ENCODE data around the gene TM2D3. TPM values are rescaled to one million over a fixed set of nuclear protein-coding genes. Genes with fewer than 3 reads are reported as not detected.
"Not testable (repeated sequence)": the region's sequence is repeated elsewhere in the genome, so short reads cannot be mapped to it uniquely, and the experiment has no call there.

Gene TM2D3
- total RNA-seq, 1 experiment from 2014 or later = 25.7 TPM

DNA sequence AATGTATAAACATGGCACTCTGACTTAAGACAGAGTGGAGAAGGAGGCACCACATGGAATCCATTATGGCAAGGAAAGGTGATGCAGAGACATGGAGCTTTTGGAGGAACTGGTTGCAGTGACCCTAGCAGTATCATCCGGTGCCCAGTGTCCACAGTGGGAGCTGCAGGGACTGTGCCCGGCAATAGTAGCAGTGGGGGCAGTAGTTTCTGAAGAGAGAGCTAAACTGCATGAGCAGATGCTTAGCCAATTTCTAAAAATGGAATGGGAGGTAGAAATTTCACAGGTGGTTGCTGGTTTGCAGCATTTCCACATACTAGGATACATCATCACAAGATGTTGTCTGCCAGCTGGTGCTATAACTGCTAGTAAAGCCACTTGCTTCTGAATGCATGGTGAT, 7.8 kb upstream of the TM2D3 start:
- DNase-seq (ENCODE audit: low read depth) = no peak
- in situ Hi-C loops (cut with HindIII; ENCODE audit: low pct_unique_long_range_greater_than_20kb, low sequenced_read_pairs) = no loop called here

DNA sequence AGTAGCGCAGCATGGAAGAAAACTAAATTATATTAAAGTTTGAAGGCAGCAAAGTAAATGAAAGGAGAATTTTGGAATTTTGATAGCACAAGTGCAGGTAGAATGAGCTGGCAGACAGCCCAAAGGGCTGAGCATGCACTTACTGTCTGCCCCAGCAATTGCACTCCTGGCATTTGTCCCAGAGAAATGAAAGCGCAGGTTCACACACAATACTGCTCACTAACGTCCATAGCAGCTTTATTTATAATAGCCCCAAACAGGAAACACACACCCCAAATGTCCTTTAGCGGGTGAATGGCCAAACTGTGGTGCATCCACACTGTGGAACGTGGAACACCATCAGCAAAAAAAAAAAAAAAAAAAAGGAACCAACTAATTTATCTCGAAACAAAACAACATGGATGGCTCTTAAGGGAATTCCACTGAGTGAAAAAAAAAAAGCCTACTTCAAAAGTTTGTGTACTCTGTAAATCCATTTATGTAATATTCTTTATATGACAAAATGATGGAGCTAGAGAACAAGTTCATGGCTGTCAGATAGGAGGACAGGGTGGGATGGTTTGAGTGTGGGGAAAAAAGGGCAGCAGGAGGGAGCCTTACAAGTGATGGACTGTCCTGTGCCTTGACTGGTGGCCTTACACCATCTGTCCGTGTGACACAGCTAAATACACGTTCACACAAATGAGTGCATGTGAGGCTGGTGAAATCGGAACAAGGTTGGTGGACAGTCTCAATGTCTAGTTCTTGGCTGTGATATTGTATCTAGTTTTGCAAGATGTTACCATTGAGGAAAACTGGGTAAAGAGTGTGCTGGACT, 6.0 kb upstream of the TM2D3 start:
- no peak for DNase-seq (ENCODE audit: low read depth)
- in situ Hi-C loops (cut with HindIII; ENCODE audit: low pct_unique_long_range_greater_than_20kb, low sequenced_read_pairs) = no loop called here

DNA sequence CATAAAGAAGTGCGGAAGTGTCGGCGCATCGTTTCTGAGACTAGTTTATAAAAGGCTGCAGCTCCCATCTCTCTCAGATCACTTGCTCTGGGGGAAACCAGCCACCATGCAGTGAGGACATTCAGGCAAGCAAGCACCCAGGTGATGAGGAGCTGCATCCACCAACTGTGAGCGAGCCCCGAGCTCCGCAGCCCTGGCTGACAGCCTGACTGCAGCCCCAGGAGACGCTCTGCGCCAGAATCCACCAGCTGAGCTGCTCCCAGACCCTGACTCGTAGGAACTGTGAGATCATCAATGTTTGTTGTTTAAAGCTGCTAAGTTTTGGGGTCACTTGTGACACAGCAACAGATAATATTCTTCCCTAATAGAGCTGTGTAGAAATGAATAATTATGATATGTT, 5.0 kb upstream of the TM2D3 start:
- in situ Hi-C loops (cut with HindIII; ENCODE audit: low pct_unique_long_range_greater_than_20kb, low sequenced_read_pairs) = no loop called here

DNA sequence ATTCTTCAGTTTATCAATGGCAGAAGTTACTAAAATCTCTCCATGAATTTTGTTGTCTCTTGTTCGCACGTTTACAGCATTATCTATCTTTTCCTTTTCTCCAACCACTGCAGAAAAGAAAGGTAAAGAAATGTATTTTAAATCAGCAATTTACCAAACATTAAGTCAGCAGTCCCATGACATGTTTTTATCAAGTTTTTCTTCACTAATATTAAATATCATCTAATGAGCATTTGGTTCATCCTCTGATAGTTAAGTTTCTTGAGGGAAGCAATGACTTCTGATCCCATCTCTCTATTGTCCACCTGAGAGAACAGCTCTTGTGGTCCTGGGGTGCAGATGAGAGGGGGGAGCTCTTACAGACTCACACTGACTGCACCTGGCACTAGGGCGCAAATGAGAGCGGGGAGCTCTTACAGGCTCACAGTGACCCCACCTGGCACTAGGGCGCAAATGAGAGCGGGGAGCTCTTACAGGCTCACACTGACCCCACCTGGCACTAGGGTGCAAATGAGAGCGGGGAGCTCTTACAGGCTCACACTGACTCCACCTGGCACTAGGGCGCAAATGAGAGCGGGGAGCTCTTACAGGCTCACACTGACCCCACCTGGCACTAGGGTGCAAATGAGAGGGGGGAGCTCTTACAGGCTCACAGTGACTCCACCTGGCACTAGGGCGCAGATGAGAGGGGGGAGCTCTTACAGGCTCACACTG, 2.6 kb upstream of the TM2D3 start:
- in situ Hi-C loops (cut with HindIII; ENCODE audit: low pct_unique_long_range_greater_than_20kb, low sequenced_read_pairs) = not testable (repeated sequence)

More for the DNA sequence above, 5.0 kb upstream of the TM2D3 start:
- DNase-seq (ENCODE audit: low read depth) = no peak

DNA sequence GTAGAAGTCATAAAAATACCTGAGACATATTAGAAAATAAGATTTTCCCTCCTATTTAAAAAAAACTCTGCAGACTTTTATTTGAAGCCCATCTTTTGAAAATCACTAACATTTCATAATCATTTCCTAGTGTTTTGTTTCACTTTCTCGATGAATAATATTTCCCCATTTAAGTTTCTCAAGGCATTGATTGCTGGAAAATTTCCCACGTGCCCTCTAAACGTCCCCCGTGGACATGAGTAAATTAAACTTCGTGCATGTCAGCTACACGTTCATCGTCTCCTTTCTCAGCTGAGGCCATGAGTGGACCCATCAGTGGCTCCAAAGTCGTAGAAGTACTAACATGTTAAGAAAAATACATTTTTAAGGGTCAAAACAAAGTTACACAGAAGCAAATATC, 2.0 kb upstream of the TM2D3 start:
- in situ Hi-C loops (cut with HindIII; ENCODE audit: low pct_unique_long_range_greater_than_20kb, low sequenced_read_pairs) = no loop called here

More for the DNA sequence above, 2.6 kb upstream of the TM2D3 start:
- DNase-seq (ENCODE audit: low read depth) = not testable (repeated sequence)

DNA sequence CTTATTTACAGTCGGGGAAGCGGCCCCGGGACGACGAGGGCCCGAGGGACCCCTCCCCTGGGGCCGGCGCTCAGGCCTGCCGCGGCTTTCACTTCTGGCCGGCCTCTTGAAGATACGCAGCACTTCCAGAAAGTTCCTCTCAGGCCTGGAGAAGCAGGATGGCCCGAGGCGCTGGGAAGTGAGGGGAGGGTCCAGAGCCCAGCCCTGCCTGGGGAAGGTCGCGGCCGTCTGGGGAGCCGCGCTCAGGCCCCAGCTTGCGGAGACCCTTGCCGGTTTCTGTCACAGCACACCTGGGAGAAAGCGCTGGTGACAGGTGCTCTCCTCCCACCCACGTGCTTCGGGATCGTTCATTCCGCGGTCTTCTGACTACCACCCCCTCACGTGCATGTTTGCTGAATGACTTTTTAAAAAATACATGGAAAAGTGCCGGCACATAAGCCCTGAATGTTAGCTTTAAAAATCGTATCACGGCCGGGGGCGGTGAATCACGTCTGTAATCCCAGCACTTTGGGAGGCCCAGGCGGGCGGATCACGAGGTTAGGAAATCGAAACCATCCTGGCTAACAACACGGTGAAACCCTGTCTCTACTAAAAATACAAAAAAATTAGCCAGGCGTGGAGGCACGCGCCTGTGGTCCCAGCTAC, 727 bp upstream of the TM2D3 start:
- peak; percentile 52 for DNase-seq (ENCODE audit: low read depth)
- in situ Hi-C loops (cut with HindIII; ENCODE audit: low pct_unique_long_range_greater_than_20kb, low sequenced_read_pairs) = no loop called here

More for the DNA sequence above, 2.0 kb upstream of the TM2D3 start:
- DNase-seq (ENCODE audit: low read depth) = no peak

DNA sequence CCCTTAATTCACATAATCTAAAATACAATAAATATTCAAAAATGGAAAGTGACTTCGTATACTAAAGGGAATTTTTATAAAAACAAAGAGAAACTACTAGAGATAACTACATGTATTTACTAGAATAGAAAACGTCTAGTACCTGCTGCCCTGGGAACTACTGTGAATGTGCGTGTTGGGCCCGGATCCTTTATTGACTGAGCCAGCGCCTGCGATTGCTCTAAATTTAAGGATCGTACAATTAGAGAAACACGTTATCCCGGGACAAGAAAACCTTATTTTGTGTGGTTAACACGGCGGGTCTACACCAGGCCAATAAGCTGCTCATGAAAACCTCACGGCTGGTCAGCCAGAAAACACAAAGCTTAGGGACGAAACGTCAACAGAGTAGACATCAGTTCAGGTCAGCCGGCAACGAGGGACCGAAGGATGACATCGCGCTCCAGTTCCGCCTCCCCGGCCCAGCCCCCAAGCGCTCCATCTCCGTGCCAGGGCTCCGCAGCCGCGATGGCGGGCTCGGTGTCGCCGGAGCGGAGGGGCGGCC, 555 bp downstream of the TM2D3 start:
- no peak for DNase-seq (ENCODE audit: low read depth)
- in situ Hi-C loops (cut with HindIII; ENCODE audit: low pct_unique_long_range_greater_than_20kb, low sequenced_read_pairs) = no loop called here

DNA sequence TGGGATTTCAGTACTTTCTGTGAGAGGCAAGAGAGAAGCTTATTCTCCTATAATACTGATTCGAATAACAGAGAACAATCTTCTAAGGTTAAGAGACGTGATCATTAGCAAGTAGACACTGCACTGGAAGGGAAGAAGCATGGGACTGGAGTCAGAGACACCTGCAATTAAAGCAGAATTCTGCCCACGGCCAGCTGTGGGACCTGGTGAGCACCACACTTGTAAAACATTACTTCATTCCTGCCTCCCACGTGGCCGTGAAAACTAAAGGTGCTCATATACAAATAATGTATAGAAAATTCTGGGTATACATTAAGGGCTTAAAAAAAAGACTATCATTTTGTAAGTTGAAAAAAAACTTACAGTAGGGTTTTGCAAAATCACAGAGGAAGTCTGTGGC, 2.0 kb downstream of the TM2D3 start:
- in situ Hi-C loops (cut with HindIII; ENCODE audit: low pct_unique_long_range_greater_than_20kb, low sequenced_read_pairs) = no loop called here
- DNase-seq (ENCODE audit: low read depth) = no peak

DNA sequence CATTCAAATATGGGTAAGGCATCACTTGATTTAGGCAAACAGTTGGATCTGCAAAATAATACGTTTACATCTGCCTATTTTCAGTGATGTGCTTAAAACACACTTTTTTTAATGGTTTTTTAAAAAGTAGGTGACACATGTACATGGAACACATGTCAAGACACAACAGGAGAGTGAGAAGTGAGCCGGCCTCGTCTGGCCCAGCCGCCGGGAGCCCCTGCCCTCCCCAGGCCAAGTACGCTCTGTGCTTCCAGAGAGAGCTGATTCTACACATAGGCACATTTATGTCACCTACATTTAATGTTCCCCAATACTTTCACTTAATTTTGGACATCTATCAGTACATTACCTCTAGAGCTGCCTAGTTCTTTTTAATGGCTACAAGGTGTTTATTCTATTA, 3.8 kb downstream of the TM2D3 start:
- in situ Hi-C loops (cut with HindIII; ENCODE audit: low pct_unique_long_range_greater_than_20kb, low sequenced_read_pairs) = no loop called here

DNA sequence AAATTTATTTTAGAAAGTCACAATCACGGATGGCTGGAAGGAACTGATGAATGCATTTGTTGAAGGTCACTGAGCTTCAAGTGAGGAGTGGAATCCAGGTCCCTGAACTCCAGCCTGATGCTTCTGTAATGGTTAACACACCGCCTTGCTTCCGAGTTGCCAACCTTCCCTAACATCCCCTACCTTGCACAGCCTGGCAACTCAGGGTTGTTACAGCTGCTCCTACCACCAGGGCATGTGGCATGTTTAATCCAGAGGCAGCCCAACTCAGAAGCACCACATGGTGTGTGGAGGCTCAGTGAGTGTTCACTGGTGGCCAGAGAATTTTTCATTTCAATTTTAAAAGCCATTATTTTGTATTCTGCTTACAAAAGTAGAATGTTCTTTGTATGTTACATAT, 4.9 kb downstream of the TM2D3 start:
- in situ Hi-C loops (cut with HindIII; ENCODE audit: low pct_unique_long_range_greater_than_20kb, low sequenced_read_pairs) = no loop called here
- DNase-seq (ENCODE audit: low read depth) = no peak

More for the DNA sequence above, 3.8 kb downstream of the TM2D3 start:
- no peak for DNase-seq (ENCODE audit: low read depth)

DNA sequence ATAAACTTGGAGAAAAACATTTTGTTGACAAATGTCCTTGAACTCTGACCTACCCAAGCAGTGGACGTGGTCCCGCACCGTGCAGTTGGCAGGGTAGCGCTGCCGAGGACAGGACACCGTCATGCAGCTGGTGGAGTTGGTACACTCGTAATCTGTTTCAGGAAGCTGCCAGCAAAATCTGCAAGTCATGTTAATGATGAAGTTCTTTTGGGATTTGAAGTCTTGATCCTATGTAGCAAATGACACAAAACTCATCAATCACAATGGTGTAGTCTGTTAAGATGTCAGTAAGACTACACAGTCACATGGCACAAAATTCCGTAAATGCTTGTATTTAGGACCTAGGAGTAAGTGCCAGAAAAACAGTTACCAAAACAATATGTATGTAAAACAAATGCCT, 5.5 kb downstream of the TM2D3 start:
- in situ Hi-C loops (cut with HindIII; ENCODE audit: low pct_unique_long_range_greater_than_20kb, low sequenced_read_pairs) = no loop called here

DNA sequence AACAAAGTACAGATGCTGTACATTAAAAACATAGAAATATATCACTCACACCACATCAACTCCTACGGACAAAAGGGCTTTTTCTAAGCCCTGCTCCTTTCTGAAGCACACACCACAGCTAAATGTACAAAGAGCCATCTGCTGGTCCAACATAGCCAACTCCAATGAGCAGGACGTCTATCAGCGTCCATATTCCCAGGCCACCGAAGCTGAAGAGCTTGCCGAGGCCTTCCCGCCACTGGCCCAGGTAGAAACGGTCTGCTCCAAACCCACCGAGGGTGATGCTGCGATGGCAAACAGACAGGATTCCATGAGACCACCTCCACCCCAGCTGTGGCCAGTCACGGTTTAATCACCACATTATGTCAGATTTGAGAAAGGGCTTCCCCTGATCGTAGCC, 9.8 kb downstream of the TM2D3 start:
- in situ Hi-C loops (cut with HindIII; ENCODE audit: low pct_unique_long_range_greater_than_20kb, low sequenced_read_pairs) = no loop called here
- DNase-seq (ENCODE audit: low read depth) = no peak

More for the DNA sequence above, 5.5 kb downstream of the TM2D3 start:
- no peak for DNase-seq (ENCODE audit: low read depth)

DNA sequence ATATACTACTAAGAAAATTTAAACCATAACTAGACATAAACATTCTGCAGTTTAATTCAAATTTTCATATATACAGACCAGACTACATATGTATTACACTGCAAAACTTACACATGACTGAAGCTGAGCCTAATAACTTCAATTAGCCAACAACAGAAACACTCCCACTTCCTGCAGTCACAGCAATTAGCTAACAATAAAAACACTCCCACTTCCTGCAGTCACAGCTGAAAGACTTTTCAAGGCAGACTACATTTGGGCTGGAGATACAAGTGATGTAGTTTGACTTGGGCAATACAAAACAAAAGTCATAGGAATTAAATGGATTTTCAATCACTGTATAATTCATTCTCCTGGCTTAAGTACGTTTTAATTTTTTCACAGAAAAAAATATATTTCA, 10.3 kb downstream of the TM2D3 start:
- peak; percentile 33 for DNase-seq (ENCODE audit: low read depth)
- in situ Hi-C loops (cut with HindIII; ENCODE audit: low pct_unique_long_range_greater_than_20kb, low sequenced_read_pairs) = no loop called here

DNA sequence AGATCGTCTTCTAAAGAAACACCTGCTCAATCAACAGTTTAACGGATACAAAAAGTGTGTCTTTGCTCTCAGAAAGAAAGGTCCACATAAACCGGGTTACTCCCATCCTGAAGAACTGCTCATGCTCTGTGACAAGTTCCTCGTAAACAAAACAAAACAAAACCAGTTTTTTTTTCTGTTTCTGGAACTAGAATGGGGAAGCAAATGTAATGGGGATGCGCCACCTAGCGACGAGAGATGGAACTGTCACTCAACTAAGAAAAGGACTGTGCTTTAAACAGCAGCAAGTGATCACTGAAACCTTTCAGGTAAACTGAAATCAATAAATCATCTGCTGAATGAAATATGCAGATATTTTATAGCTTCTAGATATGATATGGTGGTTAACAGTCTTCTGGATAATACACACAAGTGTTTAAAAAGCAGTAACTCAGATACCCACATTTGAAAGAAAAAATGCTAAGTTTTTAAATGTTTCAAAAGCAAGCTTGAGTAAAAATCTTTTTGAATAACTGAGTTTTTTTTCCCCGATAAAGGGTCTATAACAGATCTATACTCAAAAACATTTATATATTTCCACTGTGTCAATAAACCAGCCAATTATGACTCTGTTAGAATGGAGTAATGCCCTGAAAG, 10.9 kb downstream of the TM2D3 start:
- DNase-seq (ENCODE audit: low read depth) = peak; percentile 48
- in situ Hi-C loops (cut with HindIII; ENCODE audit: low pct_unique_long_range_greater_than_20kb, low sequenced_read_pairs) = no loop called here

DNA sequence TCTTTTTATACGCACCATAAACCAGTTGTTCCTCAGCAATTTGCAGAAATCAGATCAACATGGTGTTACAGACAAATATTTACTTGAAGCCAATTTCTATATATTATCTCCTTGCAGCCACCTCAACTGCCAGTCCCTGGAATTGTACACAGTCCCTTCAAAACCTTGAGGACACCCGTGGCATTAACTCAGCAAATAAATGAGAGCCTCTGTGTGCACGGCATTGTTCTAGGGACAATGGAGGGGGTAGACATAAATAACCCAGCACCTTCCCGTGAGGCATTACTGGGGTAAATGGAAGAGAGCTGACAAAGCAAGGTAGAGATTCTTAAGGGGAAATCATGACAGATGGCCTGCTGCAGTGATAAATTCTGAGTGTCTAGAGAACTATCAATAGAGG, 12.5 kb downstream of the TM2D3 start:
- in situ Hi-C loops (cut with HindIII; ENCODE audit: low pct_unique_long_range_greater_than_20kb, low sequenced_read_pairs) = no loop called here
- no peak for DNase-seq (ENCODE audit: low read depth)

DNA sequence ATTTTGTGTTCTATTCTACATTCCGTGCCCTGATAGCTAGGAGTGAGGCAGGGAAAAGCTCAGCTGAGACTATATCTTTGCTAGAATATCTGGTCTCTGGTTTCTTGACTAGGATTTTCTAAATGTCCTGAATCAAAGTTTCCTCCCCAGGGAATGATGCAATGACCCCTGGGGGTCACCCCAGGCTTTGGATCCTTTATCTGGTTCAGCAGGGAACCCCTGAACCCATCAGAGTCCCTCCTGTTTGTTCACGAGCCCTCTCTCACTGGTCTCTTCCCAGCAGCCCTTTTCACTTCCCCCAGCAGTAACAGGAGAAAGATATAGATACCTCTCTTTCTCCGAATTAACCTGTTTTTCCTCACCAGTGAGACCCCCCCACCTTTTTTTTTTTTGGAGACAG, 14.3 kb downstream of the TM2D3 start:
- in situ Hi-C loops (cut with HindIII; ENCODE audit: low pct_unique_long_range_greater_than_20kb, low sequenced_read_pairs) = no loop called here
- DNase-seq (ENCODE audit: low read depth) = no peak

DNA sequence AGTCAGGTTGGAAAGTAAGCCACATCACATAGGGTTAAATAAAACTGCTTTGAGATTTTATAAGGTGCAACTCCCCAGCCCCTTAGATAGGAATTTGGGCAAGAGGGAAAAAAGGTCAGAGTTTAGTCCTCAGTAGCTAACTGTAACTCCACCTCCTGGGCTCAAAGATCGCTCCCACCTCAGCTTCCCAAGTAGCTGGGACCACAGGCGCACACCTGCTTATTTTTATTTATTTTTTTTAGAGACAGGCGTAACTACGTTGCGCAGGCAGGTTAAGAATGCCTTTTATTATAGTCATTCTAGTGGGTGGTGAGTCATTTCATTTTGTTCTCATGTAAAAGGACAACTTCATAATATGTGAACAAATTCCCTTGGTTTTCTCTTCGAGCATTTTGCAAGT, 14.7 kb downstream of the TM2D3 start:
- in situ Hi-C loops (cut with HindIII; ENCODE audit: low pct_unique_long_range_greater_than_20kb, low sequenced_read_pairs) = no loop called here
- DNase-seq (ENCODE audit: low read depth) = no peak

DNA sequence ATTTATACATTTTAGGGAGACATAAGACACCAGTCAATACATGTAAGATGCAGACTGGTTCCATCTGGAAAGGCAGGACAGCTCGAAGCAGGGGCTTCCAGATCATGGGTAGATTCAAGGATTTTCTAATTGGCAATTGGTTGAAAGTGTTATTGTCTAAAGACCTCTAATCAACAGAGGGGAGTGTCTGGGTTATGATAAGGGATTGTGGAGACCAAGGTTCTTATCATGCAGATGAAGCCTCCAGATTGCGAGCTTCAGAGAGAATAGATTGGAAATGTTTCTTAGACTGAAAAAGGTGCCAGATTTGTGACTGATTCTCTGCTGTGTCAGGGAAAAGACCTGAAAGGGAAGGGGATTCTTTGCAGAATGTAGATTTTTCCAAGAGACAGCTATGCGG, 15.1 kb downstream of the TM2D3 start:
- no peak for DNase-seq (ENCODE audit: low read depth)
- in situ Hi-C loops (cut with HindIII; ENCODE audit: low pct_unique_long_range_greater_than_20kb, low sequenced_read_pairs) = no loop called here

All from Caki2 (cell line).